Measurements from ENCODE around the gene TMTC1. TPM values are rescaled to one million over a fixed set of nuclear protein-coding genes. Genes with fewer than 3 reads are reported as not detected.

The TMTC1 gene
- polyA plus RNA-seq, 1 of the 3 experiments (the other 2 are of a cell fraction), result 0.13 TPM

- POLR2A ChIA-PET, result no interaction called here
Observed at GRCh38 chr12:29595071-29595755, 188.5 kb downstream of the TMTC1 start.

DNA sequence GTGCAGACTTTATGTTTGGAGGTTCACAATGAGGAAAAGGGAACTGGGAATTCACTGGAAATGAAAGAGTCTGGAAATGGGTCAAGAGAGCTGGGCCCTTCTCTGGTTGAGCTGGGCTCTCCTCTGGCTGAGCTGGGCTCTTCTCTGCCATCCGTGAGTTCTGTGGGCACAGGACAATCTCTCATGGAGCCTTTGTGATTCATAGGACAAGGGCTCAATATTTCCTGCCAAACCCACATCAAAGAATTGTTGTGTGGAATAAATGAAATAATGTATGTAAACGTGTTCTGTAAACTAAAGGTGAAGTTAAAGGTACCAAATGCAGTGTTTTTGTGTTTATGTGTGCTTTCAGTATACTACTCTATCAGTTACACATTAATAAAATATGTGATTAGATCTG, 190.7 kb downstream of the TMTC1 start:
- WGBS (ENCODE audit: low lambda C conversion rate), result 37% methylated on average over 2 of the region's 2 CpGs
- POLR2A ChIA-PET, result no interaction called here

More at GRCh38 chr12:29595071-29595755, 188.5 kb downstream of the TMTC1 start:
- Histone ChIP-seq H3F3A (replicated peaks; ENCODE audit: insufficient read depth) (no peaks in the 10 kb centered on the region), H3K4me2 (no peak overlapping the region), H3K36me3 (replicated peaks in 1 of 2; ENCODE audit: control insufficient read depth in 1 of 2, insufficient read depth in 2 of 2, low read length in 1 of 2) (no peaks in the 10 kb centered on the region), H3K27me3 (ENCODE audit: insufficient read depth) (no peaks in the 10 kb centered on the region), H2AFZ (ENCODE audit: low read depth) (no peak overlapping the region), H3K9me2 (no peaks in the 10 kb centered on the region), H3K4me1 (ENCODE audit: control insufficient read depth in 1 of 2, insufficient read depth in 2 of 2, low read depth in 1 of 2, low read length in 1 of 2) (no peaks in the 10 kb centered on the region), H3K79me2 (ENCODE audit: insufficient read depth) (no peaks in the 10 kb centered on the region), H3K9ac (no peak overlapping the region), H3K9me3 (no peaks in the 10 kb centered on the region), H3K4me3 (ENCODE audit: low read depth in 2 of 2, low read length in 1 of 2) (no peak overlapping the region), H4K20me1 (ENCODE audit: insufficient read depth) (no peaks in the 10 kb centered on the region), H3K27ac (ENCODE audit: low read depth in 2 of 2, low read length in 1 of 2) (no peak overlapping the region)
- CTCF ChIA-PET, result no interaction called here
- DNase-seq, result no peak
- 64% methylated on average over 1 of the region's 1 CpG for WGBS (ENCODE audit: low lambda C conversion rate)
- no peak for TF ChIP-seq CHD2 (IDR thresholded peaks at IDR 0.05; ENCODE audit: low read length, partially characterized antibody)
- no peak for TF ChIP-seq SIN3A (IDR thresholded peaks at IDR 0.05; ENCODE audit: borderline replicate concordance, low read depth, low read length)
- no peak for TF ChIP-seq FOSL2 (IDR thresholded peaks at IDR 0.05; ENCODE audit: borderline replicate concordance, low read depth)
- no peak for TF ChIP-seq JUND (IDR thresholded peaks at IDR 0.05)
- TF ChIP-seq FOXJ3 (CRISPR knock-in tag; IDR thresholded peaks at IDR 0.05), result no peak
- TF ChIP-seq EZH2phosphoT487 (IDR thresholded peaks at IDR 0.05; ENCODE audit: borderline replicate concordance, low read depth), result no peak
- no peak for TF ChIP-seq RXRA (IDR thresholded peaks at IDR 0.05; ENCODE audit: borderline replicate concordance, low read depth)
- no peak for TF ChIP-seq RCOR1 (IDR thresholded peaks at IDR 0.05; ENCODE audit: low read length)
- no peak for TF ChIP-seq NFIC (IDR thresholded peaks at IDR 0.05; ENCODE audit: borderline replicate concordance)
- TF ChIP-seq MEF2A (IDR thresholded peaks at IDR 0.05; ENCODE audit: borderline replicate concordance, low read depth), result no peak
- TF ChIP-seq, protein P1, sequence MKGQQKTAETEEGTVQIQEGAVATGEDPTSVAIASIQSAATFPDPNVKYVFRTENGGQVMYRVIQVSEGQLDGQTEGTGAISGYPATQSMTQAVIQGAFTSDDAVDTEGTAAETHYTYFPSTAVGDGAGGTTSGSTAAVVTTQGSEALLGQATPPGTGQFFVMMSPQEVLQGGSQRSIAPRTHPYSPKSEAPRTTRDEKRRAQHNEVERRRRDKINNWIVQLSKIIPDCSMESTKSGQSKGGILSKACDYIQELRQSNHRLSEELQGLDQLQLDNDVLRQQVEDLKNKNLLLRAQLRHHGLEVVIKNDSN (IDR thresholded peaks at IDR 0.05; ENCODE audit: borderline replicate concordance, low read depth), result no peak

More for the DNA sequence above, 190.7 kb downstream of the TMTC1 start:
- Histone ChIP-seq H2AFZ (ENCODE audit: low read depth) (no peak overlapping the region), H3K36me3 (replicated peaks in 1 of 2; ENCODE audit: control insufficient read depth in 1 of 2, insufficient read depth in 2 of 2, low read length in 1 of 2) (no peaks in the 10 kb centered on the region), H3K4me1 (ENCODE audit: control insufficient read depth in 1 of 2, insufficient read depth in 2 of 2, low read depth in 1 of 2, low read length in 1 of 2) (peaks cover 0 to 2% of the 10 kb centered on the region in 2 experiments; a peak in 1 of 4 replicates), H4K20me1 (ENCODE audit: insufficient read depth) (no peaks in the 10 kb centered on the region), H3K79me2 (ENCODE audit: insufficient read depth) (no peaks in the 10 kb centered on the region), H3K4me2 (no peak overlapping the region), H3F3A (replicated peaks; ENCODE audit: insufficient read depth) (no peaks in the 10 kb centered on the region), H3K9me2 (no peaks in the 10 kb centered on the region), H3K9me3 (no peaks in the 10 kb centered on the region), H3K4me3 (ENCODE audit: low read depth in 2 of 2, low read length in 1 of 2) (no peak overlapping the region), H3K27ac (ENCODE audit: low read depth in 2 of 2, low read length in 1 of 2) (no peak overlapping the region), H3K9ac (no peak overlapping the region), H3K27me3 (ENCODE audit: insufficient read depth) (no peaks in the 10 kb centered on the region)
- no peak for DNase-seq
- CTCF ChIA-PET, result no interaction called here
- TF ChIP-seq NFIC (IDR thresholded peaks at IDR 0.05; ENCODE audit: borderline replicate concordance), result no peak
- no peak for TF ChIP-seq GABPA (IDR thresholded peaks at IDR 0.05; ENCODE audit: low read depth)
